Mesodermal cell (in vitro differentiated cells): ENCODE measurements around the gene PLCD3.

ENCODE experiments used
- H3K27ac ChIP-seq: 2 replicates; pipeline ENCODE4 v1.7.0; 2013; ENCODE audit warnings: mild to moderate bottlenecking, low read depth, low read length, moderate library complexity; ENCODE audit not compliant: severe bottlenecking
- H3K36me3 ChIP-seq: 2 replicates; pipeline ENCODE4 v1.7.1; 2013; ENCODE audit warnings: mild to moderate bottlenecking, low read length, moderate library complexity; ENCODE audit not compliant: control insufficient read depth, insufficient read depth
- H3K4me1 ChIP-seq: one replicate; pipeline ENCODE4 v1.7.1; 2013; ENCODE audit warnings: mild to moderate bottlenecking, low read length; ENCODE audit not compliant: insufficient read depth, control insufficient read depth, poor library complexity, severe bottlenecking
- H3K4me3 ChIP-seq: 2 replicates; pipeline ENCODE4 v1.7.0; 2013; ENCODE audit warnings: low read length, control low read depth, mild to moderate bottlenecking; ENCODE audit not compliant: insufficient read depth, poor library complexity, severe bottlenecking; ENCODE audit errors: extremely low read depth
- H3K9me3 ChIP-seq: 2 replicates; pipeline ENCODE4 v1.7.1; 2013; ENCODE audit warnings: mild to moderate bottlenecking, low read length, moderate library complexity; ENCODE audit not compliant: control insufficient read depth
- WGBS, 2 experiments: methylation state at CpG; one replicate each; pipeline ENCODE4 v1.1.5; 2013; ENCODE audit warnings: missing lambda C conversion rate in 2 of 2; ENCODE audit not compliant: insufficient coverage in 2 of 2; 5-methylcytosine and 5-hydroxymethylcytosine counted together

Gene PLCD3

DNA sequence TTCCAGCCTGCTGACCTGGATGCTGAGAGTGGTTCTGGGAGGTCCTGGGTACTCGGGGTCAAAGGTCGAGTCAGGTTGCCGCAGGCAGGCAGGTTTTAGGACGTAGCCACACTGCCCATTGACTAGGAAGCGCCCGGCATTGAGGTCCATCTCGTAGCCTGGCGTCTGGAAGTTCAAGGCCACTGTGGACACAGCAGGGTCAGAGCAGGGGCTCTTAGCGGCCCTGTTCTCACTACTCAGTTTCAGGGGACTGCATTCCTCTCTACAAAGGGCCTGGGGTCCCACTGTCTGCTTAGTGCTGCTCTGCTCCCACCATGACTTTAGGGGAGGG, 18.9 kb downstream of the PLCD3 start:
- Histone ChIP-seq H3K9me3 (no peaks in the 10 kb centered on the region), H3K36me3 (peaks cover 29% of the 10 kb centered on the region), H3K27ac (no peak overlapping the region), H3K4me3 (no peak overlapping the region), H3K4me1 (peaks cover 11% of the 10 kb centered on the region)
- 95 to 98% methylated on average over 8 to 9 of the region's 9 CpGs for WGBS, 2 experiments

DNA sequence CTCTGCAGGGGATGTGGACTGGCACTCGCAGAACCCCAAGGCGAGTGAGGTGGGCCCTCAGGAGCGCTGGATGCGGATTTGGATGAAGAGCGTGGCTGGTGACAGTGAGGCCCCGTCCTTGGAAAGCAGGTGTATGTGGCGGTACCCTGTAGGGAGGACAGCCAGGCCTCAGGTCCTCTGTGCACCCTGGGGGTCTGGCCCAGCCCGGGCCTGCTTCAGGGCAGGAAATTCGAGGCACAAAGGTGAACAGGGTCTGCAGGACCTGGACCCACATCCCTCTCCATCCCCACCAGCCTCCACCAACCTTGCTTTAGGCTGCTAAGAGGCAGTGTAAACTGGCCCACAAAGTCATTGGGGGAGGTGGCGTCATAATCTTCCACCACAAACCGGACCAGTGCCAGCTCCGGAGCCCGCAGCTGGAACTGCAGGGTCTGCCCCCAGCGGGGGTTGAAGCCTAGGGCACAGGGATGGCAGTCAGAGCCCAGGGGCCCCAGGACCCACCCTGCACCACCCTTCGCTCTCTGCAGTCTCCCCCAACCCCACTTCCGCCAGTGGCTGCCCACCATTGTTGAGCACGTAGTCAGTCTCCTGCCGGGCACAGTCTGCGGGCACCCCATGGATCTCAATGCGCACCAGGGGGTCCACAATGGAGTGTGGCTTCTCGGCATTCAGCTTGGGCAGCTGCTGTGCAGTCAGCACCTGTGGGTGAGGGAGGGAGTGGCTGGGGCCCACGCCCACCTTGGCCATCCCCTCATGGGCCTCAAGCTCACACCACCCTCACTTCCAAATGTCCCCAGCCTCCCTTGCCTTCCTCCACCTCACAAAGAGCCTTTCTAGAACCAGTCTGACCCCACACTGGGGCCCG, 19.5 kb downstream of the PLCD3 start:
- H3K27ac ChIP-seq: no peak overlapping the region
- H3K4me3 ChIP-seq: no peak overlapping the region
- peaks cover 11% of the 10 kb centered on the region for H3K4me1 ChIP-seq
- 93 to 96% methylated on average over 20 of the region's 23 CpGs for WGBS, 2 experiments
- H3K36me3 ChIP-seq: peaks cover 30% of the 10 kb centered on the region
- H3K9me3 ChIP-seq: no peaks in the 10 kb centered on the region

DNA sequence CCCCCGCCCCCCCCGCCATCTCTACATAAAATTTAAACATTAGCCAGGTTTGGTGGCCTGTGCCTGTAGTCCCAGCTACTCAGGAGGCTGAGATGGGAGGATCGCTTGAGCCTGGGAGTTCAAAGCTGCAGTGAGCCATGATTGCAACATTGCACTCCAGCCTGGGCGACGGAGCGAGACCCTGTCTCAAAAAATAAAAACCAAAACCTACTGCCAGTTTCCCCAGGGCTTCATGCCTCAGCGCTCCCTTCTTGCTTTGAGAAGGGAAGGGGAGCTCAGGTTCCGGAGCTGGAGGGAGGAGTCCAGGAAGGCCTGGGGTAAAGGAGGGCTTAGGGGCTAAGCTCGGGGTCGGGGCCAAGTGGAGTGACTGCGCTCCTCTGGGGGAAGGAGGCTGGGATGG, 20.5 kb downstream of the PLCD3 start:
- peaks cover 11% of the 10 kb centered on the region for H3K4me1 ChIP-seq
- H3K4me3 ChIP-seq: no peak overlapping the region
- no peaks in the 10 kb centered on the region for H3K9me3 ChIP-seq
- H3K27ac ChIP-seq: no peak overlapping the region
- H3K36me3 ChIP-seq: peaks cover 38% of the 10 kb centered on the region
- 94 to 96% methylated on average over 5 to 6 of the region's 11 CpGs for WGBS, 2 experiments

DNA sequence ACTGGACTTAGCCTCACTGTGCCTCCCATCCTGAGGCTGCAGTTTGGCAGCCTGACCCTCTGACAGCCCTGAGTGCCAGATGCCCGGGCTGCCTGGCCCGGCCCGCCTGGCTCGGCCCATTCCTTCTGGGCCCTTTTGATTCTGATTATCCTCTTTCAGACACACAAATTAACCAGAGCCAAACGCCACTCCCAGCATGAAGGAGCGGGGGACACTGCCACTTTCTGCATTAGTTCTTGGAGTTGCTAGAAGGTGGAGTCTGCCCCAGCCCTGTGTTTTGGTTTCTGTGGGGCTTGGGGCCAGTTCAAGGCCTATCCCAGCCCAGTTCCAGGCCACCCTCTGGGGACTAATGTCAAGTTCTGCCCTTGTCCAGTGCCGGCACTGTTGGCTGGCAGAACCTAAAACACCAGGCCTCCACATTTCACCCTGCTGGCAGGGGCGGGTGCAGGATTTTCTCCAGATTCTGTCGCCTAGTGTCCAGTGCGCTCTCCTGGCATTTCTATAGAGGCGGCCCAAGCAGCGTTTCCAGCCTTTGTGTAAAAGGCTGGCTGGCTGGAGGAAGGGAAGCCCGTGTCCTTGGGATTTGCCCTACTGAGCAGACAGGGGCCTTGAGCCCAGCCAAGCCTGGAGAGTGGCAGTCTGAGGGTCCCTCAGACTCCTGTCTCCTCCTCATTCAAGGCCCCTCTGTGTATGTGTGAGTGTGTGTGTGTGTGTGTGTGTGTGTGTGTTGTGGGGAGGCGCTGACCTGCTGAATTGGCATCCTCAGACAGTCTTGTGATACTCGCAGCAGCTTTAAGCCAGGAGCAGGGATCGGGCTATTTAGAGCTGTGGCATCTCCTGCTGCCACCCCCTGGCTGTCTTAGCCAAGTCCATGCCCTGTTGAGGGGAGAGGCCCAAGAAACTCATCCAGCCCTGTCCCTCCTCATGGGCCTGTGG, 21.4 kb downstream of the PLCD3 start:
- H3K9me3 ChIP-seq: no peaks in the 10 kb centered on the region
- H3K4me3 ChIP-seq: no peak overlapping the region
- H3K36me3 ChIP-seq: peaks cover 47% of the 10 kb centered on the region
- 79 to 96% methylated on average over 5 to 13 of the region's 16 CpGs for WGBS, 2 experiments
- no peak overlapping the region for H3K27ac ChIP-seq
- peaks cover 3% of the 10 kb centered on the region for H3K4me1 ChIP-seq

DNA sequence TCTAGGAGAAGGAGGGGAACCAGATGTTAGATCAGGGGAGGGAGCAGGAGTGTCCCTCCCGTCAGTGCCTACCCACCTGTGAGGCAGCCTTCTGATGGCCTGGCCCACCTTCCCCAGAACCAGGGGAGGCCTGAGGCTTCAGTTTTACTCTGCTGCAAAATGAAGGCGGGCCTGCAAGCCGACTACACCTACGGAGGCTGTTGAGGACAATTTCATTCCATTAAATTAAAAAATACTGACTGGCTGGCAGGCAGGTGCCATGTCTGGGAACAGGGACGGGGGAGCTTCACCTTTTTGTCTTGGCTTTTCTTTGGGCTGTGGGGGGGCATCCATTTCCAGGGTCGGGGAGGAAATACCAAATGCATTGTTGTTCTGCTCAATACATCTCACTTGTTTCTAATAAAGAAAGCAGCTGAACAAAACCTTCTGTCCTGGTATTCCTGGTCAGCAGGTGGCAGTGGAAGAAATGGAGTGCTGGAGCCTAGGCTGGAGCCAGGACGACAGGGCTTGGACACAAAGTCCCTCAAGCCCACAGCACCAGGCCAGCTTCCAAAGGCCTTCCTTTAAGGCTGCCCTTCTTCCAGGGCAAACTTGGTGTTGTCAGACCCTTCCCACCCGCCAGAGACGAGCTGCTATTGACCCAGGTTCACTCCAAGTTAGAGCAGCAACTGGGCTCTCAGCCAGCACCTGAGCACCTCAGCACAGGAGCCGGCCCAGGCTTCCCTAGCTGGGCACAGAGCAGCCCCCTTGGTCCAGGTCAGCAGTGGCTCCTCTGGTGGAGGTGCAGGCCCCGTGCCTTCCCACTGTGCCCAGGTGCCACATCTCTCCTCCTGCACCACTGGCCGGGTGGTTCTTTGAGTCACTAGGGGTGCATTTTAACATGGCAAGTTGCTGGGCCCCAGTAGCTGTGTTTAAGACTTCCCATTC, 23.5 kb downstream of the PLCD3 start:
- WGBS, 2 experiments: 92 to 97% methylated on average over 8 to 9 of the region's 12 CpGs

DNA sequence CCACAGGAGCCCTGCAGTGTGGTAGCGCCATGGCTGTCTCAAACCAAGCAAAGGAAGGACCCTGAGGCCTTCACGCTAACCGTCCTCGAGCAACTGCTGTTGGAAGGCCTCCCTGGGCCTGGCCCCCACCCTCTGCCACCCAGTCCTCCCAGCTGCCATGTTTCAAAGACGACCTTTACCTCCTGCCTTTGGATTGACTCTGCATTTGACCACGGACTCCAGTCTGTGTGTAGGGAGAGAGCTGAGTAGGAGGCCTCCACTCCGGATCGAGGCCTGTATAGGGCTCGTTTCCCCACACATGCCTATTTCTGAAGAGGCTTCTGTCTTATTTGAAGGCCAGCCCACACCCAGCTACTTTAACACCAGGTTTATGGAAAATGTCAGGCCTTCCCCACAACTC, 24.3 kb downstream of the PLCD3 start:
- 94% methylated on average over 8 to 9 of the region's 9 CpGs for WGBS, 2 experiments
- Histone ChIP-seq H3K4me1 (no peaks in the 10 kb centered on the region), H3K27ac (no peak overlapping the region), H3K4me3 (no peak overlapping the region), H3K9me3 (no peaks in the 10 kb centered on the region), H3K36me3 (peaks cover 72% of the 10 kb centered on the region)

More for the DNA sequence above, 23.5 kb downstream of the PLCD3 start:
- Histone ChIP-seq H3K4me1 (no peaks in the 10 kb centered on the region), H3K36me3 (peaks cover 67% of the 10 kb centered on the region), H3K9me3 (no peaks in the 10 kb centered on the region), H3K4me3 (no peak overlapping the region), H3K27ac (no peak overlapping the region)

DNA sequence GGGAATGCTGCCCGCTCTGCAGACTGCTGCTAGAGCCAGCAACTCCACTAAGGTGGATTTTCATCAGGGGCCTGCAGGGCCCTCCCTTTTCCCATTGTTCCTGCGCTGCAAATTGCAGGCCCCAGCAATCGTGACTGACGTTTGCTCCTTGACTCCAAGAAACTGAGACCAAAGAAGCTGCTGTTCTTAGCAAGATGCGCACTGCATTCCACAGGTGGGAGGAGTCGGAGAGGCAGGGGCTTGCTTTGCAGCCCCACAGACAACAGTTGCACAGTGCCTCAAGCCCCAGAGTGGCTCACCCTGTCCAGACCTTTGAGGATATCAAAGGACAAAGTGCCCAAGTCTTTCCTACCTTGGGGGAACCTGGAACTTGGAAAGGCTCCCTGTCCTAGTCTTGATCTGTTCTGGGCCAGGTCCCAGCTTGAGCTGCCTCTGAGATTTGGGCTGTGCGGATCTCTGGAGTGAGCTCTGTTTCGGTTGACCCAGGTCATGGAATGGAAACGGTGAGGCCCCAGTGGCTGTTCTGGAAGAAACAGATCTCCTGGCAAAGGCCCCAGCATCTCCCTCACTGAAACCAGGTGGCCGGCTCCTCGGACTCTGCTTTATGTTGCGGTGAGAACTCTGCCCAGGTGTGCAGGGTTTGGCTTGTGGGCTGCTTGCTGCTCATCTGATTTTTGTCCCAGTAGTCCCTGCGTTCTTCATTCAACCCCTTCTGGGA, 24.9 kb downstream of the PLCD3 start:
- Histone ChIP-seq H3K9me3 (no peaks in the 10 kb centered on the region), H3K36me3 (peaks cover 72% of the 10 kb centered on the region), H3K4me1 (no peaks in the 10 kb centered on the region), H3K27ac (no peak overlapping the region), H3K4me3 (no peak overlapping the region)
- 92 to 96% methylated on average over 13 of the region's 13 CpGs for WGBS, 2 experiments

DNA sequence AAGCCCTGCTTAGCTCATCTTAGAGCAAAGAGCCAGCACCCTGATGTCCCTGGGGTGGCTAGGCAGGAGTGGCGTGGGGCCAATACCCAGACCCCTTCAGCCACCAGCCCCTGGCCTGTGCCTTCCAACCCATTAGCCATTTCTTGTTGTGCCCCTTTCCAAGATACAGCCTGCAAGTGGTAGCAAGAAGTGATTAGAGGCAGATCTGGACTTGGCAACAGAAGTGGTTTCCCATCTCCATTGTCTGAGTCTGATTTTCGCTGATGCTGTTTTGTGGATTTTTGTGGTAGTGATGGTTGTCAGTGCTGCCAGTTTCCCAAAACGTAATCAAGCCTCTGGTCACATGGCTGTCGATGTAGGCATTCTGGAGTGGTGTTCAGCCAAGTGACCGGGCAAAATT, 25.7 kb downstream of the PLCD3 start:
- H3K36me3 ChIP-seq: peaks cover 78% of the 10 kb centered on the region
- H3K9me3 ChIP-seq: no peaks in the 10 kb centered on the region
- 90 to 93% methylated on average over 4 to 5 of the region's 5 CpGs for WGBS, 2 experiments
- H3K27ac ChIP-seq: no peak overlapping the region
- H3K4me3 ChIP-seq: no peak overlapping the region
- no peaks in the 10 kb centered on the region for H3K4me1 ChIP-seq

DNA sequence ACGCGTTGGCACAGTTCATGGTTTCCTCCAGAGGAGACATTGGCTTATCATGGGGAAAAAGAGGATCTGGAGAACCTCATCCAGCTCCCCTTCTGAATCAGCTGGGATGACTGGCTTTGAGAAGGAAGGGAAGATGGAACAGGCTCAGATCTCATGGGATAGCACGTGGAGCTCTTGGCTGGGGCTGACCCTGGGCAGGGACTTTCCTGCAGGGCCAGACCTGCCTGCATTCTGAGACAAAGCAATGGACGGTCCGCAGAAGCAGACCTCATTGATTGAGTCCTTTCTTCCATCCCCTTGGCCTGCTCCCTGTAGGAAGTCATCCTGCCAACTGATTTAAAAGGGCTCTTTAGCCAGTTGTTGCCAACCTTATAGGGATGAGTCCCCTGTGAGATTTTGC, 26.2 kb downstream of the PLCD3 start:
- H3K36me3 ChIP-seq: peaks cover 80% of the 10 kb centered on the region

More for the DNA sequence above, 26.2 kb downstream of the PLCD3 start:
- Histone ChIP-seq H3K9me3 (no peaks in the 10 kb centered on the region), H3K27ac (no peak overlapping the region), H3K4me3 (no peak overlapping the region), H3K4me1 (no peaks in the 10 kb centered on the region)
- 97 to 100% methylated on average over 3 to 5 of the region's 5 CpGs for WGBS, 2 experiments
